NAMALWA (cell line): ENCODE data around the gene ZFYVE9.
A peak's percentile ranks its signal among the peaks of the same experiment; 100 is the strongest.
"Not testable (repeated sequence)": the region's sequence is repeated elsewhere in the genome, so short reads cannot be mapped to it uniquely, and the experiment has no call there.

Experiments used
- DNase-seq: peaks from one replicate; pipeline ENCODE4 v3.0.0-alpha.2; 2015; ENCODE audit warnings: low spot score

The ZFYVE9 gene

DNA sequence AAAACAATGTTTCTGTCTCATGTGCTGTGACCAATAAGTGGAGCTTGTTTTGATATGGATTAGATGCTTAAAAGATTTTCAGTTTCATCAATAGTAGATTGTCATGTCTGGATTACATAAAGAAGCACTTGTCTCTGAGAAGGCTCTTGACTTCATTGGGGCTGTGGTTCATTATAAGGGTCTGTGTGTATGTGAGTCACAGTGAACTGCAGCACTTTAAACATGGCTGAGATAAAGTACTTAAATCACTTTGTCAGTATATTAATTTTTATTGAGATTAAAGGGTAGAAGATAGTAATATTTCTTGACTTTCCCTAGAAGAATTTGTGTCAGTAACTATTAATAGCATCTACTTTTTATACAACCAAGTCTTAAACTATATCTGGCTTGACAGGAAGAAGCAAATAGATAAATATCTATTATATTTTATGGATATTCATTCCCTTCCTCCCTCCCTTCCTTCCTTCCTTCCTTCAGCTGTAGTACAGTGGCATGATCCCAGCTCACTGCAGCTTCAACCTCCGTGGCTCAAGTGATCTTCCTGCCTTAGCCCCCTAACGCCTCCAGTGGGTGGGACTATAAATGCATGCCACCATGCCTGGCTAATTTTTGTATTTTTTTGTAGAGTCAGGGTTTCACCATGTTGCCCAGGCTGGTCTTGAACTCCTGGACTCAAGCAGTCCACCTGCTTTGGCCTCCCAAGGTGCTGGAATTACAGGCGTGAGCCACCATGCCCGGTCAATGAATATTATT is 48.8 kb downstream of the ZFYVE9 start:
- peak; percentile 7 for DNase-seq

DNA sequence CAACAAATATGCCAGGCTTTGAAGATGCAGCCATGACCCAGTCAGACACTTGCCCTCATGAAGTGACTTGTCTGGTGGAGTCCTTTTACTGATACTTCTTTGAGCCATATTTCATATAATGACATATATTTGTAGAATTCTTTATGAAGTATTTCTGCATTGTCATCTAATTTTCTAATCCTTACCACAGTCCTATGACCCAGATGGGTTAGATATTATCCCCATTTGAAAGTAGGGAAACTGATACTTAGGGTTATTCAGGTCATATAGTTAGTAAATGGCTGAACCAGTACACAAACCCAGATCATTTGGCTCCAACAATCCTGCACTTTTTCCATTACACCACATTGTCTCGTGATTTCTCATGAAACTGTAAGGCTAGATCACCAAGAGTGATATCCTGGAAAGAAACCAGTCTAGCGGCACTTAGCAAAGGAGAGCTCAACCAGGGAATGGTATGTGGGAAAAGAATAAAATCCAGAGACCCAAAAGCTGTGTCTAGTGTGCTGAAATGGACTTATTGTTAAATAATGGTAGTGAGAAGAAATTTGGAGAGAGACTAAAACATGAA is 49.6 kb downstream of the ZFYVE9 start:
- DNase-seq, result no peak

DNA sequence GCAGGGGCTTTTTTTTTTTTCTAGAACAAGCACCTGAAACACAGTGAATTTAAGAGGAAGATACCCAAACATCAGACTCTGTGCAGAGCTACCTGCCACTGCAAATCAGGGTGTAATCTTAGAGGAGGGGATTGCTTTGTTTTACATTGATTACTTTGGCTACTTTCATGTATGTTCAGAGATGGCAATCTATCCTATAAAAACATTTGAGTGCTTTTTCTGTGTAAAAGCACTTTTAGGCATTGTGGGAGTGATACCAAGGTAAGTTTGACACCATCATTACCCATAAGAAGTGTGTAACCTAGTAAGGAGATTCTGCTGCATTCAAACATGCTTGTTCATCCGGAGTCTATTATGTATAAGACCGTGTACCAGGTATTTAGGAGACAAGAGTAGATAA is 50.1 kb downstream of the ZFYVE9 start:
- DNase-seq, result no peak

DNA sequence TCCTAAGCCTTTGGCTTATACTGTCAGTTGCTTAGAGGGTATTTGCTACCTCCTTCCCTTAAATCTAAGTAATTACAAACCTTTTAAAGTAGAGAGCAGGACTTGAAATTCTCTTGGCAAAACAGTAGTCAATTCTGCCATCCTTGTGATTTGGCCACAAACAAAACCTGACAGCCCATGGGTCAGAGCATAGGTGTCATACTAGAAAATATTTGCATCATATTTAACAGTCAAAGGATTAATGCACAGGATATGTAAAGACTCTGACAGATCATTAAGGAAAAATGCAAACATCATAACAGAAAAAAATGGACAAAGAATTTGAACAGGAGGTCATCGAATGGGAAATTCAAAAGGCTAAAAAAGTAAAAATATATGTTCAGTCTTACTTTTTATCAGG is 50.5 kb downstream of the ZFYVE9 start:
- DNase-seq, result no peak

DNA sequence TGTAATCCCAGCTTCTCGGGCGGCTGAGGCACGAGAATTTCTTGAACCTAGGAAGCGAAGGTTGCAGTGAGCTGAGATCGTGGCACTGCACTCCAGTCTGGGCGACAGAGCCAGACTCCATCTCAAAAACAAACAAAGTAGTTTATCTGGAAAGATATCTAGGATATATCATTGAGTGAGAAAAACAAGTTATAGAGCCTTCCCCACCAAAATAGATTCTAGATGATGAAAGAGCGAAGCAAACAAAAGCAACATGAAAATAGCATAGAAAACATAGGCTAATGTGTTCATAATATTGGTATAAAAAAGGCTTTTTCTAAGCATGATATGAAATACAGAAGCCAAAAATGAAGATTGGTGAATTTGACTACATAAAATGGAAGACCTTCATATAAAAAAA is 52.1 kb downstream of the ZFYVE9 start:
- no peak for DNase-seq

DNA sequence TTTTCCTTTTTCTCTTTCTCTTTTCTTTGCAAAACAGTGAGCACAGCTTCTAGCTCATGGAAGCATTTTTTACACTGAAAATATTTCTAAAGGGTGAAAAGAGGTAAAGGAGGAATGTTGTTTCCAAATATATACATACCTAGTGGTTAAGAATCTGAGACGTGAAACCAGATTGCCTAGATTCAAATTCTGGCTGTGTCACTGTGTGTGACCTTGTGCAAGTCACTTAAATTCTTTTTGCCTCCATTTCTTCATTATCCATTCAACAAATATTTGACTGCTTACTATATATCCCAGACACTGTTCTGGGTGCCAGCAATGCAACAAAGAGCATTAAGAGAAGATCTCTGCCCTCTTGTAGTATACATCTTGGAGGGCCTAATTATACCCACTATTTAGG is 53.3 kb downstream of the ZFYVE9 start:
- no peak for DNase-seq

DNA sequence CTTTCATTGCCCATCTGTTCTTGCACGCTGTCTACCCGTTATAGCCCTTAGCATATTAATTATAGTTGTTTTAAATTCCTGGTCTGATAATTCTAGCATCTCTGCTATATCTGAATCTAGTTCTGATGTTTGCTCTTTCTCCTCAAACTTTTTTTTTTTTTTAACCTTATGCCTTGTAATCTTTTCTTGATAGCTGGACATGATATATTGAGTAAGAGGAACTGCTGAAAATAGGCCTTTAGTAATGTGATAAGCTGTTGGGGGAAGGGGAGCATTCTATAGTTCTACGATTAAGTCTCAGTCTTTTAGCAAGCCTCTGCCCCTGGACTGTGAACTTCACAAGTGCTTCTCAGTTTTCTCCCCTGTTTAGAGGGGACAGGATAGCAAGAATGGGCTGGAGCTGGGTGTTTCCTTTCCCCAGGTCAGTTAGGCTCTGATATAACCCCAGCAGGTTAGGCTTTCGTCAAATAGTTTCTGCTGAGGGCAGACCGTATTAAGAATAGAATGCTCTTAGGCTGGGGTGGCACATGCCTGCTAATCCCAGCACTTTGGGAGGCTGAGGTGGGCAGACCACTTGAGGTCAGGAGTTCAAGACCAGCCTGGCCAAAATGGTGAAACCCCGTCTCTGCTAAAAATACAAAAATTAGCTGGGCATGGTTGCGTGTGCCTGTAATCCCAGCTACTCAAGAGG is 62.2 kb downstream of the ZFYVE9 start:
- DNase-seq, result no peak

DNA sequence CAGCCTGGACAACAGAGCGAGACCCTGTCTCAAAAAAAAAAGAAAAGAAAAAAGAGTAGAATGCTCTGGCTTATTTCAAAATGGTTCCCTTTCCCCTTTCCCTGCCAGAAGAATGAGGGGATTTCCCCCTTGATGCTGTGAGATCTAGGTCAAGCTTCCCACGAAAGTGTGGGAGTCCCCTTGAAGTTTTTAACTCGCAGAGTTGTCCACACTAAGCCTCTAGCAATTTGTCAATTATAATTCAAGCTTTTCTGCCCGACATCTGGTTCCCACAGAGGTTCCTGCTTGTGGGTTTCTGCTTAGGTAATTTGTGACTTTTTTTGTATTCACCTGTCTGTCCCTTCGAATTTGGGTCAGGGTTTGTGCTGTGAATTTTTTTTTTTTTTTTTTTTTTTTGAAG is 62.8 kb downstream of the ZFYVE9 start:
- DNase-seq, result no peak

DNA sequence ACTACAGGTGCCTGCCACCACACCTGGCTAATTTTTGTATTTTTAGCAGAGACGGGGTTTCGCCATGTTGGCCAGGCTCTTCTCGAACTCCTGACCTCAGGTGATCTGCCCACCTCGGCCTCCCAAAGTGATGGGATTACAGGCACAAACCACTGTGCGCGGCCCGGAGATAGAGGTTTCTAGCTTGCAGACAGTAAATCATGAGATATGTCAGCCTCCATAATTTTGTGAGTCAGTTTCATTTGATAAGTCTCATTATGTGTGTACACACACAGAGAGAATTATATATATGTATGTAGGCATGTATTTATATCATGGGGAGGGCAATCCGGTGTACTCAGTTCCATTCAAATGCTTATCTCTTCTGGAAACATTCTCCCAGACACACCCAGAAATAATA is 64.8 kb downstream of the ZFYVE9 start:
- not testable (repeated sequence) for DNase-seq

DNA sequence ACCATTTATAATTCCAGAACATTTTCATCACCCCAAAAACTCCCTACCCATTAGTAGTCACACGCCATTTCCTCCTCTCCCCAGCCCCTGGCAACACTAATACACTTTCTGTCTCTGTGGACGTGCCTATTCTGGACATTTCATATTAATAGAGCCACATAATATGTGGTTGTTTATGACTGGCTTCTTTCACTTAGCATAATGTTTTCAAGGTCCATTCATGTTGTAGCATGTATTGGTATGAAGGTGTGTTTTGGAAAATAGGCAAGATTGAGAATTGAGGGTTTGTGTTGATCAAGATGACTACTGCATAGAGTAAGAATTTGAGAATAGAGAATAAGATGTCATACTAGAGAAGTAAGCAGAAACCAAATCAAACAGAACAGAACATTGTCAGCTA is 67.5 kb downstream of the ZFYVE9 start:
- DNase-seq, result no peak

DNA sequence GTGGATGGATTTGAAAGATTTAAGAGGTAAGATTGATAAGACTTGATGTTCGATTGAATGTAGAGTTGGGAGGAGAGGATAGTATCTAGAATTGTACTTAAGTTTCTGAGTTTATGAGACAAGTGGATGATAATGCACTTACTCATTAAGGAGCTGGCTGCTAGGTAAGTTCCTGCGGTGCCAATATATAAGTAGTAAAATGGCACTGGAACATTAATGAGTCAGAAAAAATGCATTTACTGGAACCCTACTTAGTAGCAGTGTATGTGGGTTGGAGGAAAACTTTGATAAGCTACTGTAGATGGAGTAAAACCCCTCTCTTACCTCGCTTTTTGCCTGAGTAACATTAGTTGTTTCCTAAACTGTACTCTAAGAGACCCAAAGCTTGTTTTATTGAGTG is 68.2 kb downstream of the ZFYVE9 start:
- DNase-seq, result no peak

DNA sequence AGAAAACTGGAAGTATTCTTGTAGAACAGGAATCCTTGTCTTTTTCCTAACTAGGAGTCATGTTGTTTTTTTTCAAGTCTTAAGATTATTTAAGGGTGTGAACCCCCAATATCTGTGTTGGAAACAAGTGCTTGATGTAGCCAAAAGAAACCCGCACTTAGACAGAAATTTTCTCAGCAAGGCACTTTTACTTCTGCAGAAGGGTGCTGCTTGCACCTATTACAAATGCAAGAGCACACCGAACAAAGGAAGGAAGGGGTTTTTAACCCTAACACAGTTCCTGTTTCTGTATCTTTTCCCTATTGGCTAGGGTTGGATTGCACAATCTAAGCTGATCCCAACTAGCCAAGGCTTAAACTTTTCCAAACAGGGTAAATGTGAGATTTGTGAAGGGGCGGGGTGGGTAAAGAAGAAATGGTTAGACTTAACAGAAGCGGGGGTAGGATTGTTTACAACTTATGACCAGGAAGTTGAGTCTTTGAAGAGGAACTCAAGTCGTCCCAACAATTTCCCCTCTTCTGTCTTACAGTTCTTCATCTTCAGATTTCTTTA is 75.1 kb downstream of the ZFYVE9 start:
- no peak for DNase-seq

DNA sequence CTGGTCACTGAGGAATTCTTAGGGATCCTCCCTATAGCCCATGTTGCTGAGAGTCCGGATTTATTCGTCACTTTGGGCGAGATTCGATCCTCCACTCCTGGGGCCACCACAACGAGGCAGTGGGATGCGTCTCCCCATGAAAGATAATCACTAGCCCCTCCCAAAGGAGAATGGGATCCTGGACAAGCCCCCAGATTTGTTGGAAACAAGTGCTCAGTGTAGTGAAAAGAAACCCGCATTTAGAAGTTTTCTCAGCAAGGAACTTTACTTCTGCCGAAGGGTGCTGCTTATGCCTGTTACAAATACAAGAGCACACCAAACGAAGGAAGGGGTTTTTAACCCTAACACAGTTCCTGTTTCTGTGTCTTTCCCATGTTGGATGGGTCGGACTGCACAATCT is 83.3 kb downstream of the ZFYVE9 start:
- no peak for DNase-seq

DNA sequence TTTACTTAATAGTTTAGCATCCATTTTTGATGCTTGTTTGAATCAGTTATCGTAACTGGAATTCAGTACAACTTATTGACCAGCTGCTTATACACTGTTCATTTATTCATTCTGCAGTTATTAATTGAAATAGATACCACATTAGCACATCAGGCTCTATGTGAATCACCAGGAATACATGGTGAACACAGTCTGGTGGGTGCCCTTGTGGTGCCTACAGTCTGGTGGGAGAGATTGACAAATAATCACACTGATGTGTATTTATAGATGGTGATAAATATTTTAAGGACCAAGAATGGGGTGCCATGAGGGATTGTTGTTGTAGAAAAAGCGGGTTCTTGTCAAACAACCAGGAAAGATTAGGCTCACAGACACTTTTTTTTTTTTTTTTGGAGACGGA is 87.6 kb downstream of the ZFYVE9 start:
- no peak for DNase-seq

DNA sequence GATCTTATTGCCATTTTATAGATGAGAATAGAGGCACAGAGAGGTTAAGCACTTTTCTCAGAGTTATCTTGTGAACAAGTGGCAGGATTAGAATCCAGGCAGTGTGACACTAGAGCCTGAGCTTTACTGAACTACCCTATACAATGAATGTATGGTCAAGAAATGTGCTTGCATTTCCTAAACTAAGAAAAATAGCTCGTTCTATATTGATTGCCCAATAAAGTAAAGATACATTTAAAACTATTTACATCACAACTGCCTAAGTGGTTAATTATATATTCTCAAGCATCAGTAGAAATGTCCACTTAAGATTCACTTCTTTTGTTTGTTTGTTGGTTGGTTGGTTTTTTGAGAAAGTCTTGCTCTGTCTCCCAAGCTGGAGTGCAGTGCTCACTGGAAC is 91.6 kb downstream of the ZFYVE9 start:
- no peak for DNase-seq

DNA sequence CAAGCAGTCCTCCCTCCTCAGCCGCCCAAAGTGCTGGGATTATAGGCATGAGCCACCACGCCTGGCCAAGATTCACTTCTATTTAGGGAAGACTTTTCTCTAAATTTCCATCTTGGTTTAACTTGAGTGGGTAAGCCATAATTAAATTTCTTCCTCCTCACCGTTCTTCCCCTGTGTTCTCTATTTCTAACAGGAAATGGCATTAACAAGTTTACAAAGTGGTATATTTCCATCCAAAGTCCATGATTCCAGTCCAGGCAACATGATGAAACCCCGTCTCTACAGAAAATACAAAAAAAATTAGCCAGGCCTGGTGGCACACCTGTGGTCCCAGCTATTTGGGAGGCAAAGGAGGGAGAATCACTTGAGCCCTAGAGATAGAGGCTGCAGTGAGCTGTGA is 92.1 kb downstream of the ZFYVE9 start:
- no peak for DNase-seq

DNA sequence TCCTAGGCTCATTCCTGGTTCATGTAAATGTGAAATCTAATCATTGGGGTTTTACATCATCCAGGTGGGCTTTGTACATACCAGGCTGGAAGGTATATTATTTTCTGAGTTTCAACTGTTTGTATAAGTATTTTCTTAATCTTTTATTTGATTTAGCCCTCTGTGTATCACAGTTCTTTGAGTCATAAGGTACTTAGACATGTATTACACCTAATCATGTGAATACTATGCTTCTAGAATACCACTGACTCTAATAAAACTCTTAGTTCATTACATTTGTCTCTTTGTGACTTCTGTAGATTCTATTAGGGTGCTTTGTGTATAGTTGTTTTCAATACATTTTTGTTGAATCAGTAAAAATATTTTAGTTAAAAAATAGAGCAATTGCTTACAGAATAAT is 92.8 kb downstream of the ZFYVE9 start:
- DNase-seq, result no peak

DNA sequence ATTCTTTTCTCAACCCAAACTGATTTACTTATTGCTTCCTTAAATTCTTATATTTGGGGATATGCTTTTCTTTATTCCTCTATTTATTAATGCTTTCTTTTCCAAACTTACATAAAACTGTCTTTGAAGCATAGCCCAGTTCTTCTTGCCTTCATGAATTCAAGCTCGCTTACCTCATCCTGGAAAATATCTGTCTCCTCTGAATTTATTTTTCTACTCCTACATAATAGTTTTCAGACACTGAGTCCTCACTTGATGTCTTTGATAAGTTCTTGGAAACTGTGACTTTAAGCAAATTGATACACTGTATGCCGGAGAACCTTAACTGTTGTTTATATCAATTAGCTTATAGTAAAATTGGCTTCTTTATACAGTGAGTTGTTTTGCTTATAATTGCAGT is 93.8 kb downstream of the ZFYVE9 start:
- DNase-seq, result no peak

DNA sequence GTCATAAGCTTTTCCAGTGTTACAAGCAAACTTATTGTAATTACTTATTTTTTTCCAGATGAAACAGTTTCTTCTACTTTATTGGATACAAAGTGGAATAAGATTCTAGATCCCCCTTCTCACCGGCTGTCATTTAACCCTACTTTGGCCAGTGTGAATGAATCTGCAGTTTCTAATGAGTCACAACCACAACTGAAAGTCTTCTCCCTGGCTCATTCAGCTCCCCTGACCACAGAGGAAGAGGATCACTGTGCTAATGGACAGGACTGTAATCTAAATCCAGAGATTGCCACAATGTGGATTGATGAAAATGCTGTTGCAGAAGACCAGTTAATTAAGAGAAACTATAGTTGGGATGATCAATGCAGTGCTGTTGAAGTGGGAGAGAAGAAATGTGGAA is 95.5 kb downstream of the ZFYVE9 start:
- no peak for DNase-seq

DNA sequence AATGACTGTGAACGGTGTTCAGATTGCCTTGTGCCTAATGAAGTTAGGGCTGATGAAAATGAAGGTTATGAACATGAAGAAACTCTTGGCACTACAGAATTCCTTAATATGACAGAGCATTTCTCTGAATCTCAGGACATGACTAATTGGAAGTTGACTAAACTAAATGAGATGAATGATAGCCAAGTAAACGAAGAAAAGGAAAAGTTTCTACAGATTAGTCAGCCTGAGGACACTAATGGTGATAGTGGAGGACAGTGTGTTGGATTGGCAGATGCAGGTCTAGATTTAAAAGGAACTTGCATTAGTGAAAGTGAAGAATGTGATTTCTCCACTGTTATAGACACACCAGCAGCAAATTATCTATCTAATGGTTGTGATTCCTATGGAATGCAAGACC is 96.6 kb downstream of the ZFYVE9 start:
- DNase-seq, result no peak

DNA sequence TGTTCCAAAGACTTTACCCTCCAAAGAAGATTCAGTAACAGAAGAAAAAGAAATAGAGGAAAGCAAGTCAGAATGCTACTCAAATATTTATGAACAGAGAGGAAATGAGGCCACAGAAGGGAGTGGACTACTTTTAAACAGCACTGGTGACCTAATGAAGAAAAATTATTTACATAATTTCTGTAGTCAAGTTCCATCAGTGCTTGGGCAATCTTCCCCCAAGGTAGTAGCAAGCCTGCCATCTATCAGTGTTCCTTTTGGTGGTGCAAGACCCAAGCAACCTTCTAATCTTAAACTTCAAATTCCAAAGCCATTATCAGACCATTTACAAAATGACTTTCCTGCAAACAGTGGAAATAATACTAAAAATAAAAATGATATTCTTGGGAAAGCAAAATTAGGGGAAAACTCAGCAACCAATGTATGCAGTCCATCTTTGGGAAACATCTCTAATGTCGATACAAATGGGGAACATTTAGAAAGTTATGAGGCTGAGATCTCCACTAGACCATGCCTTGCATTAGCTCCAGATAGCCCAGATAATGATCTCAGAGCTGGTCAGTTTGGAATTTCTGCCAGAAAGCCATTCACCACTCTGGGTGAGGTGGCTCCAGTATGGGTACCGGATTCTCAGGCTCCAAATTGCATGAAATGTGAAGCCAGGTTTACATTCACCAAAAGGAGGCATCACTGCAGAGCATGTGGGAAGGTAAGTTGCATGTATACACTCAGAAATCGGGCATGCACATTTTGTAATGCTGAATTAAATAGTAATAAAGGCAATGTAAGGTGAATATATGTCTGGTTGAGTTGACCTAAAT is 97.2 kb downstream of the ZFYVE9 start:
- no peak for DNase-seq

DNA sequence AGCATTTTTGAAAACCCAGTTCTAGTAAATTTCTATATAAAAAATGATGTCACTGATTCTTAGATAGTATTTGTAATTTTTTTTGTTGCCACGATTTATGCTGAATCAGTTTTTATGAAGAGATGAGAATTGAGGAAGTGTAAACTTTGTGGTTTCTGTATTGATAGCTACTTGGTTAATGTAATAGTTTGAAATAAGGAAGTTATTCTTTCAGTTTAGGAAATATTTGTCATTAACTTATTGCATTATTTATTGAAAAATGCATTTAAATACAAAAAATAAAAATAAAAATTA is 97.8 kb downstream of the ZFYVE9 start:
- DNase-seq, result peak; percentile 57
